HEK293T (cell line): ENCODE data around the gene NELFB.

Source experiments
- ELF4 ChIP-seq: fragments of 450-650 bp; IDR thresholded peaks from 2 replicates; pipeline ENCODE4 v1.6.1; 2017; ENCODE audit warnings: antibody characterized with exemption
- FOXA1 ChIP-seq: fragments of 450-650 bp; IDR thresholded peaks from 2 replicates; pipeline ENCODE4 v1.6.1; 2016; ENCODE audit warnings: mild to moderate bottlenecking
- FOXM1 ChIP-seq: fragments of 450-650 bp; IDR thresholded peaks from 2 replicates; pipeline ENCODE4 v1.6.1; 2017; ENCODE audit warnings: mild to moderate bottlenecking, borderline replicate concordance
- SP1 ChIP-seq: fragments of 450-650 bp; IDR thresholded peaks from 2 replicates; pipeline ENCODE4 v1.6.1; 2017
- SUZ12 ChIP-seq: fragments of 450-650 bp; IDR thresholded peaks from 2 replicates; pipeline ENCODE4 v1.6.1; 2016; ENCODE audit warnings: mild to moderate bottlenecking
- TARDBP ChIP-seq: fragments of 450-650 bp; IDR thresholded peaks from 2 replicates; pipeline ENCODE4 v1.6.1; 2016
- ZNF384 ChIP-seq: fragments of 450-650 bp; IDR thresholded peaks from 2 replicates; pipeline ENCODE4 v1.6.1; 2016
- TF ChIP-seq, protein P1 (sequence below): fragments of 450-650 bp; IDR thresholded peaks from 2 replicates; pipeline ENCODE4 v1.6.1; 2016

DNA sequence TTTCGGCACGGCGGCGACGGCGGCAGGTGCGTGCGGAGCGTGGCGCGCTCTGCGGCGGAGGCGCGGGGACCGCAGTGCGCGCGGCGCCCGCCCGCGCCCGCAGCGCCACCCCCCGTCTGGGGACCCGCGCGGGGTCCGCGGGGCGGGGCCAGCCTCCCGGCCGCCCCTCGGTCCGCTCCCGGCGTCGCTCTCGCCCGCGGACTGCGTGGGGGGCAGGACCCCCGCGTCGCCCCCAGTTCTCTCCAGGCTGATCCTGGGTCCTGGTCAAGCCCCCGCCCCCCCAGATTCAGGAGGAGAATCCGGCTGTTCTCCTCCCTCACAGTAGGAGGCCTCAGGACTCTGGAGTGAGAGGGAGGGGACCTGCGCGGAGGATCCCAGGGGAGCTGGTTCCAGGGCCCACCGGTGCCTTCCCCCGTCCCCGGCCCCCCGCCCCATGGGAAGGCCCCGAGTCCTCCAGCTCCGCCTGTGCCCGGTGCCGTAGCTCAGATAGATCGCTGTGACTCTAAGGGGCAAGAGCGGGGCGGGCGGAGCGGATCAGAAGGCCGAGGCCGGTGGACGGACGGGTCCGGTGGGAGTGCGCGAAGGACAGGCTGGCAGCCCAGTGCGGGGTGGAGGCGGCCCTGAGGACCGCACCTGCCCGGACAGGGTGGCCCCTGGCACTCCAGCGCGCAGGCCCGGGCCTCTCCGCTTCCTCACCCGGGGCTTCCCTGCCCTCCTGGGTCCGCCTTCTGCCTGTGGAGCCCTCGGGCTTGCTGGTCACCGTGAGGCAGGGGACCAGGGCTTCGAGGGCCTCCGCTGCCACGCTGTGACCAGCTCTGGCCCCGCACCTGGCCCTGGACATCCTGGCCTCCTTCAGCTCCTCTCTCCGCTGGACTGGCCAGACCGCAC is 32.7 kb upstream of the NELFB start, which contains the start of gene RNF208:
- TF ChIP-seq SUZ12 (no peak), SP1 (no peak), FOXA1 (no peak), ZNF384 (no peak), ELF4 (no peak), FOXM1 (no peak), TARDBP (no peak)
- TF ChIP-seq, protein P1, sequence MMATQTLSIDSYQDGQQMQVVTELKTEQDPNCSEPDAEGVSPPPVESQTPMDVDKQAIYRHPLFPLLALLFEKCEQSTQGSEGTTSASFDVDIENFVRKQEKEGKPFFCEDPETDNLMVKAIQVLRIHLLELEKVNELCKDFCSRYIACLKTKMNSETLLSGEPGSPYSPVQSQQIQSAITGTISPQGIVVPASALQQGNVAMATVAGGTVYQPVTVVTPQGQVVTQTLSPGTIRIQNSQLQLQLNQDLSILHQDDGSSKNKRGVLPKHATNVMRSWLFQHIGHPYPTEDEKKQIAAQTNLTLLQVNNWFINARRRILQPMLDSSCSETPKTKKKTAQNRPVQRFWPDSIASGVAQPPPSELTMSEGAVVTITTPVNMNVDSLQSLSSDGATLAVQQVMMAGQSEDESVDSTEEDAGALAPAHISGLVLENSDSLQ, result no peak
